NAMALWA (cell line): ENCODE results near the gene C14orf93.

Experiments
- DNase-seq: peaks from one replicate; pipeline ENCODE4 v3.0.0-alpha.2; 2015; ENCODE audit warnings: low spot score

The C14orf93 gene

GRCh38 chr14:23045419-23046357, 35.7 kb upstream of the C14orf93 start:
- DNase-seq = no peak

- DNase-seq = no peak
Observed at GRCh38 chr14:23044840-23045239, 34.9 kb upstream of the C14orf93 start.

GRCh38 chr14:23043754-23044153, 33.8 kb upstream of the C14orf93 start:
- DNase-seq = no peak

GRCh38 chr14:23043145-23043544, 33.2 kb upstream of the C14orf93 start:
- no peak for DNase-seq

- no peak for DNase-seq
Observed at GRCh38 chr14:23042162-23042965, 32.4 kb upstream of the C14orf93 start, which contains the start of gene PSMB11. Gene PSMB11, plus strand, starts transcription at chr14:23042212. Its CDS starts 14 bp downstream, at chr14:23042226.

- no peak for DNase-seq
Observed at GRCh38 chr14:23041729-23042128, 31.8 kb upstream of the C14orf93 start.

GRCh38 chr14:23040100-23040499, 30.2 kb upstream of the C14orf93 start:
- no peak for DNase-seq

- DNase-seq = no peak
Observed at GRCh38 chr14:23035303-23036144, 25.6 kb upstream of the C14orf93 start.

- DNase-seq = peak; percentile 98
Observed at GRCh38 chr14:23034498-23035302, 24.8 kb upstream of the C14orf93 start, which contains the start of gene PSMB5. Gene PSMB5, minus strand, starts transcription at chr14:23034900. Its CDS starts 19 bp downstream, at chr14:23034881.

GRCh38 chr14:23033801-23034497, 24.0 kb upstream of the C14orf93 start:
- DNase-seq = peak; percentile 32

GRCh38 chr14:23033251-23033727, 23.3 kb upstream of the C14orf93 start:
- DNase-seq = no peak

- DNase-seq = no peak
Observed at GRCh38 chr14:23030936-23031335, 21.0 kb upstream of the C14orf93 start.

GRCh38 chr14:23028799-23029198, 18.9 kb upstream of the C14orf93 start:
- no peak for DNase-seq

- no peak for DNase-seq
Observed at GRCh38 chr14:23025151-23025814, 15.3 kb upstream of the C14orf93 start.

- DNase-seq = no peak
Observed at GRCh38 chr14:23024612-23025075, 14.7 kb upstream of the C14orf93 start.

- DNase-seq = no peak
Observed at GRCh38 chr14:23023795-23024152, 13.8 kb upstream of the C14orf93 start.

GRCh38 chr14:23023022-23023794, 13.3 kb upstream of the C14orf93 start:
- DNase-seq = no peak

GRCh38 chr14:23021889-23022442, 12.0 kb upstream of the C14orf93 start:
- no peak for DNase-seq
